Measurements from ENCODE around the gene APMAP. TPM values are rescaled to one million over a fixed set of nuclear protein-coding genes. Genes with fewer than 3 reads are reported as not detected.

The APMAP gene
- total RNA-seq, 2 experiments from 2014 or later, result 45.5 to 46.6 TPM

Other genes with a start within 250 kb of the APMAP start
- gene CST7, start 43.5 kb downstream of the APMAP start, total RNA-seq, result 10 to 100 TPM; 81.8 to 83.1 TPM
- 10 to 100 TPM; 15.2 to 16.2 TPM for gene ACSS1, start 65.4 kb upstream of the APMAP start, total RNA-seq
- gene VSX1, start 89.4 kb upstream of the APMAP start, total RNA-seq, result not detected
- 10 to 100 TPM; 48.5 to 51.0 TPM for gene ENTPD6, start 203.0 kb upstream of the APMAP start, total RNA-seq

Data from activated CD4-positive, alpha-beta memory T cell treated with anti-CD3 and anti-CD28 coated beads for 36 hours (primary cell).